Measurements from ENCODE around the gene CBFA2T2. TPM values are rescaled to one million over a fixed set of nuclear protein-coding genes. Genes with fewer than 3 reads are reported as not detected.
A peak's percentile ranks its signal among the peaks of the same experiment; 100 is the strongest.
"Not testable (repeated sequence)": the region's sequence is repeated elsewhere in the genome, so short reads cannot be mapped to it uniquely, and the experiment has no call there.

CBFA2T2 gene
- total RNA-seq, 1 donor from 2014 or later = 84.1 TPM

- Mint-ChIP-seq H3K36me3 (ENCODE audit: unreplicated experiment) (no peaks in the 10 kb centered on the region), H3K27me3 (ENCODE audit: unreplicated experiment) (no peaks in the 10 kb centered on the region), H3K4me1 (ENCODE audit: low read depth, unreplicated experiment) (peaks cover 36% of the 10 kb centered on the region), H3K27ac (ENCODE audit: unreplicated experiment) (no peak overlapping the region), H3K9me3 (ENCODE audit: unreplicated experiment) (peaks cover 2% of the 10 kb centered on the region), H3K4me3 (ENCODE audit: unreplicated experiment) (no peak overlapping the region)
- TF ChIP-seq, protein P1, sequence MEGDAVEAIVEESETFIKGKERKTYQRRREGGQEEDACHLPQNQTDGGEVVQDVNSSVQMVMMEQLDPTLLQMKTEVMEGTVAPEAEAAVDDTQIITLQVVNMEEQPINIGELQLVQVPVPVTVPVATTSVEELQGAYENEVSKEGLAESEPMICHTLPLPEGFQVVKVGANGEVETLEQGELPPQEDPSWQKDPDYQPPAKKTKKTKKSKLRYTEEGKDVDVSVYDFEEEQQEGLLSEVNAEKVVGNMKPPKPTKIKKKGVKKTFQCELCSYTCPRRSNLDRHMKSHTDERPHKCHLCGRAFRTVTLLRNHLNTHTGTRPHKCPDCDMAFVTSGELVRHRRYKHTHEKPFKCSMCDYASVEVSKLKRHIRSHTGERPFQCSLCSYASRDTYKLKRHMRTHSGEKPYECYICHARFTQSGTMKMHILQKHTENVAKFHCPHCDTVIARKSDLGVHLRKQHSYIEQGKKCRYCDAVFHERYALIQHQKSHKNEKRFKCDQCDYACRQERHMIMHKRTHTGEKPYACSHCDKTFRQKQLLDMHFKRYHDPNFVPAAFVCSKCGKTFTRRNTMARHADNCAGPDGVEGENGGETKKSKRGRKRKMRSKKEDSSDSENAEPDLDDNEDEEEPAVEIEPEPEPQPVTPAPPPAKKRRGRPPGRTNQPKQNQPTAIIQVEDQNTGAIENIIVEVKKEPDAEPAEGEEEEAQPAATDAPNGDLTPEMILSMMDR (IDR thresholded peaks at IDR 0.05; ENCODE audit: partially characterized antibody, unreplicated experiment) = no peak
- DNase-seq = no peak
Measured at GRCh38 chr20:33585413-33585812, 95.5 kb downstream of the CBFA2T2 start.

DNA sequence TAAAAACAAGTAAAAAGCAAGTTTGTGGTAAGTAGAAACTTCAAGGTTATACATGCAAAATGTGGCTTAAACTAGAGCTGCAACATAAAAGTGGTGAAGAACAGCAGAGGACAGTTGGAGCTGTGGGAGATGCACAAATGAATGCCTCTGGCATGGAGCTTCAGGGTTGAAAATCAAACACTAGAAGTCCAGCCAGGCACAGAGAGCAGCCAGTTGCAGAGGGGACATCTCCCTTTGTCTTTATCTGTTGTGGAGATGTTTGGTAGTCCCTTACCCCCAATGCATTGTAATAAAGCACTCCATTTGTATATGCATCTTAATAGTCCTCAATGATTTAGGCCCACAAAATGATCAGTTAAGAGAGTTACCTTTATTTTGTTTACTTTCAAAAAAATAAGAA lies 99.2 kb downstream of the CBFA2T2 start:
- no peaks in the 10 kb centered on the region for H3K27me3 Mint-ChIP-seq (ENCODE audit: unreplicated experiment)
- no peaks in the 10 kb centered on the region for H3K36me3 Mint-ChIP-seq (ENCODE audit: unreplicated experiment)
- H3K27ac Mint-ChIP-seq (ENCODE audit: unreplicated experiment) = no peak overlapping the region
- TF ChIP-seq, protein P1 (IDR thresholded peaks at IDR 0.05; ENCODE audit: partially characterized antibody, unreplicated experiment) = no peak
- DNase-seq = no peak
- H3K4me3 Mint-ChIP-seq (ENCODE audit: unreplicated experiment) = no peak overlapping the region
- peaks cover 31% of the 10 kb centered on the region for H3K4me1 Mint-ChIP-seq (ENCODE audit: low read depth, unreplicated experiment)
- H3K9me3 Mint-ChIP-seq (ENCODE audit: unreplicated experiment) = peaks cover 4% of the 10 kb centered on the region

DNA sequence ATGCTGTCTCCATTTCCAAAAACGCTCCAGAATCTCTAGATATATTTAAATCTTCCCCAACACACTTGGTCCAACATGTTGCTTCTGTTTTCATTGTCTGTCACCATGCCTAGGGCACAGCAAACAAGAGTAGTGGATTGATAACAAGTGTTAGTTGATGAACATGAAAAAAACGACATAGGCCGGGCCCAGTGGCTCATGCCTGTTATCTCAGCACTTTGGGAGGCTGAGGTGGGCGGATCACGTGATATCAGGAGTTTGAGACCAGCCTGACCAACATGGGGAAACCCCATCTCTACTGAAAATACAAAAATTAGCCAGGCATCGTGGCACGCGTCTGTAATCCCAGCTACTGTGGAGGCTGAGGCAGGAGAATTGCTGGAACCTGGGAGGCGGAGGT lies 102.0 kb downstream of the CBFA2T2 start:
- H3K9me3 Mint-ChIP-seq (ENCODE audit: unreplicated experiment); H3K36me3 Mint-ChIP-seq (ENCODE audit: unreplicated experiment); H3K27ac Mint-ChIP-seq (ENCODE audit: unreplicated experiment); H3K27me3 Mint-ChIP-seq (ENCODE audit: unreplicated experiment); H3K4me3 Mint-ChIP-seq (ENCODE audit: unreplicated experiment); DNase-seq: not testable (repeated sequence)
- peaks cover 14% of the 10 kb centered on the region for H3K4me1 Mint-ChIP-seq (ENCODE audit: low read depth, unreplicated experiment)

GRCh38 chr20:33594743-33595142 lies 104.8 kb downstream of the CBFA2T2 start:
- H3K4me1 Mint-ChIP-seq (ENCODE audit: low read depth, unreplicated experiment) = peaks cover 6% of the 10 kb centered on the region
- TF ChIP-seq, protein P1 (IDR thresholded peaks at IDR 0.05; ENCODE audit: partially characterized antibody, unreplicated experiment) = no peak
- no peak overlapping the region for H3K4me3 Mint-ChIP-seq (ENCODE audit: unreplicated experiment)
- H3K9me3 Mint-ChIP-seq (ENCODE audit: unreplicated experiment) = peaks cover 1% of the 10 kb centered on the region
- H3K36me3 Mint-ChIP-seq (ENCODE audit: unreplicated experiment) = no peaks in the 10 kb centered on the region
- peak overlapping the region; percentile 45 for H3K27ac Mint-ChIP-seq (ENCODE audit: unreplicated experiment)
- DNase-seq = no peak
- peaks cover 2% of the 10 kb centered on the region for H3K27me3 Mint-ChIP-seq (ENCODE audit: unreplicated experiment)

GRCh38 chr20:33600414-33600813 lies 110.5 kb downstream of the CBFA2T2 start:
- no peaks in the 10 kb centered on the region for H3K36me3 Mint-ChIP-seq (ENCODE audit: unreplicated experiment)
- H3K4me3 Mint-ChIP-seq (ENCODE audit: unreplicated experiment) = no peak overlapping the region
- no peaks in the 10 kb centered on the region for H3K27me3 Mint-ChIP-seq (ENCODE audit: unreplicated experiment)
- TF ChIP-seq, protein P1 (IDR thresholded peaks at IDR 0.05; ENCODE audit: partially characterized antibody, unreplicated experiment) = no peak
- no peak overlapping the region for H3K27ac Mint-ChIP-seq (ENCODE audit: unreplicated experiment)
- DNase-seq = no peak
- H3K4me1 Mint-ChIP-seq (ENCODE audit: low read depth, unreplicated experiment) = peaks cover 10% of the 10 kb centered on the region
- H3K9me3 Mint-ChIP-seq (ENCODE audit: unreplicated experiment) = no peaks in the 10 kb centered on the region

GRCh38 chr20:33600981-33601380 lies 111.1 kb downstream of the CBFA2T2 start:
- H3K27ac Mint-ChIP-seq (ENCODE audit: unreplicated experiment) = no peak overlapping the region
- no peak overlapping the region for H3K4me3 Mint-ChIP-seq (ENCODE audit: unreplicated experiment)
- H3K27me3 Mint-ChIP-seq (ENCODE audit: unreplicated experiment) = no peaks in the 10 kb centered on the region
- peaks cover 10% of the 10 kb centered on the region for H3K4me1 Mint-ChIP-seq (ENCODE audit: low read depth, unreplicated experiment)
- TF ChIP-seq, protein P1 (IDR thresholded peaks at IDR 0.05; ENCODE audit: partially characterized antibody, unreplicated experiment) = no peak
- no peak for DNase-seq
- no peaks in the 10 kb centered on the region for H3K9me3 Mint-ChIP-seq (ENCODE audit: unreplicated experiment)
- H3K36me3 Mint-ChIP-seq (ENCODE audit: unreplicated experiment) = no peaks in the 10 kb centered on the region
